GM23338 (cell line): Measurements from ENCODE around the gene PTPN13.

Source experiments
- CREB1 ChIP-seq: fragments of 250-450 bp; sonication (Bioruptor Pico); IDR thresholded peaks from 2 replicates; pipeline ENCODE4 v1.5.0; 2020; ENCODE audit warnings: low read depth, mild to moderate bottlenecking, moderate library complexity
- CTCF ChIP-seq, 2 experiments: fragments of 200-600 bp in 1 of 2; sonication (generic) in 1 of 2; conservative IDR thresholded peaks; 2 replicates each; pipeline versions ENCODE4 v1.5.1 to v1.6.1; 2016 to 2017; ENCODE audit warnings: antibody characterized with exemption in 2 of 2, low read depth in 2 of 2, mild to moderate bottlenecking in 2 of 2, moderate library complexity in 1 of 2
- ETS1 ChIP-seq: IDR thresholded peaks from 2 replicates; pipeline ENCODE4 v1.6.1; 2016; ENCODE audit warnings: antibody characterized with exemption
- EZH2 ChIP-seq: fragments of 200-600 bp; sonication (generic); IDR thresholded peaks from one replicate; pipeline ENCODE4 v1.8.0; 2017; ENCODE audit warnings: antibody characterized with exemption, mild to moderate bottlenecking, low read depth; ENCODE audit not compliant: unreplicated experiment
- EZH2phosphoT487 ChIP-seq: fragments of 200-600 bp; sonication (generic); IDR thresholded peaks from one replicate; pipeline ENCODE4 v1.8.1; 2018; ENCODE audit warnings: antibody characterized with exemption; ENCODE audit not compliant: unreplicated experiment
- JUNB ChIP-seq: IDR thresholded peaks from one replicate; pipeline ENCODE4 v1.6.1; 2016; ENCODE audit warnings: antibody characterized with exemption; ENCODE audit not compliant: unreplicated experiment
- NANOG ChIP-seq: IDR thresholded peaks from 2 replicates; pipeline ENCODE4 v1.6.1; 2016; ENCODE audit warnings: antibody characterized with exemption, borderline replicate concordance
- POLR2AphosphoS5 ChIP-seq: IDR thresholded peaks from 2 replicates; pipeline ENCODE4 v1.6.1; 2016; ENCODE audit warnings: antibody characterized with exemption, low read depth
- REST ChIP-seq: IDR thresholded peaks from one replicate; pipeline ENCODE4 v1.6.1; 2018; ENCODE audit warnings: antibody characterized with exemption; ENCODE audit not compliant: unreplicated experiment
- STAT1 ChIP-seq: IDR thresholded peaks from one replicate; pipeline ENCODE4 v1.6.1; 2016; ENCODE audit warnings: antibody characterized with exemption; ENCODE audit not compliant: unreplicated experiment
- ZNF114 ChIP-seq: fragments of 250-450 bp; sonication (Bioruptor Pico); IDR thresholded peaks from 2 replicates; pipeline ENCODE4 v1.5.0; 2020; ENCODE audit warnings: mild to moderate bottlenecking, moderate library complexity
- ZNF462 ChIP-seq: fragments of 250-450 bp; sonication (Bioruptor Pico); IDR thresholded peaks from 2 replicates; pipeline ENCODE4 v1.5.0; 2020; ENCODE audit warnings: mild to moderate bottlenecking, moderate library complexity

- TF ChIP-seq POLR2AphosphoS5 (no peak), CTCF (conservative IDR thresholded peaks at IDR 0.05; ENCODE audit: low read depth in 2 of 2) (no peak), REST (no peak), EZH2 (no peak), ETS1 (no peak), NANOG (no peak), EZH2phosphoT487 (no peak), JUNB (no peak), CREB1 (no peak), ZNF462 (no peak), ZNF114 (CRISPR knock-in tag) (no peak), STAT1 (no peak)
Measured at GRCh38 chr4:86558797-86559196, 35.3 kb upstream of the PTPN13 start.
